A673 (cell line): ENCODE measurements around the gene BHMT.

Experiments
- EZH2 ChIP-seq: fragments of 200-600 bp; sonication (generic); IDR thresholded peaks from 2 replicates; pipeline ENCODE4 v1.6.1; 2017; ENCODE audit warnings: borderline replicate concordance, low read depth, mild to moderate bottlenecking, mixed read lengths, antibody characterized with exemption, low read length; ENCODE audit not compliant: poor library complexity, severe bottlenecking
- TF ChIP-seq, protein P1 (sequence below): fragments of 300-800, 200-600 bp; sonication (generic); conservative IDR thresholded peaks from 2 replicates; pipeline ENCODE4 v1.5.1; 2017; ENCODE audit warnings: low read depth, mild to moderate bottlenecking, antibody characterized with exemption, low read length, moderate library complexity, mixed read lengths

DNA sequence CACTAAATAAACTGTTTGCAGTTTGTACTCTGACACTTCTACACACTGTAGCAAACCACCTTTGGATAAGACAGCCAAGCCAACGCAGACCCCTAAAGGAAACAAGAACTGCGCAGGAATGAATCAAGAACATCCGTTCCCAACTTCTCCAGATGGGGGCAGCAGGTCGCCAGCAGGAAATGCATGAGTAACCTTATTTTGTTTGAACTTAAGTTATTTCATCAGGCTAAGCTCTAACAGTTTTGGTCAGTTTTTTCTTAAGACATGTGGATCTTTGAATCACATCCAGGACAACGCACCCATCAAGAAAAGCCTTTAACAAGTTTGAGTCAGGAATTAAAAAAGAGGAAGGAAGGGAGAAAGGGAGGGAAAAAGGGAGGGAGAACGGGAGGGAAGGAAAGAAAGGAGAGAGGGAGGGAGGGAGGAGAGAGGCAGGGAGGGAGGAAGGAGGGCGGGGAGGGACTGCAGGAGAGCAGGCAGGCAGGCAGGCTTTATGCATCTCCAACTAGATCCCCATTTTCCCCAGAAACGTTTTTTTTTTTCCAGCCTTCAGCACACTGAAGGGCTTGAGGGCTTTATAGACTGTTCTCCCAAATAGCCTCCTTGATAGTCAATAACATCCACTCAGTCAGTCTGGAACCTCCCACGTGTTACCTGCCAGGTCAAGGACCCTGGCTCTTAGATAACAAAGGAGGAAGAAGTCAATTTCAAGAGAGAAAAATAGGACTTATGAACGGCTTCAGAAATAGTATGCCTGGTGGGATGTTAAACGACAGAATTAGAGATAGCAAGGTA lies 22.2 kb downstream of the BHMT start:
- TF ChIP-seq, protein P1, sequence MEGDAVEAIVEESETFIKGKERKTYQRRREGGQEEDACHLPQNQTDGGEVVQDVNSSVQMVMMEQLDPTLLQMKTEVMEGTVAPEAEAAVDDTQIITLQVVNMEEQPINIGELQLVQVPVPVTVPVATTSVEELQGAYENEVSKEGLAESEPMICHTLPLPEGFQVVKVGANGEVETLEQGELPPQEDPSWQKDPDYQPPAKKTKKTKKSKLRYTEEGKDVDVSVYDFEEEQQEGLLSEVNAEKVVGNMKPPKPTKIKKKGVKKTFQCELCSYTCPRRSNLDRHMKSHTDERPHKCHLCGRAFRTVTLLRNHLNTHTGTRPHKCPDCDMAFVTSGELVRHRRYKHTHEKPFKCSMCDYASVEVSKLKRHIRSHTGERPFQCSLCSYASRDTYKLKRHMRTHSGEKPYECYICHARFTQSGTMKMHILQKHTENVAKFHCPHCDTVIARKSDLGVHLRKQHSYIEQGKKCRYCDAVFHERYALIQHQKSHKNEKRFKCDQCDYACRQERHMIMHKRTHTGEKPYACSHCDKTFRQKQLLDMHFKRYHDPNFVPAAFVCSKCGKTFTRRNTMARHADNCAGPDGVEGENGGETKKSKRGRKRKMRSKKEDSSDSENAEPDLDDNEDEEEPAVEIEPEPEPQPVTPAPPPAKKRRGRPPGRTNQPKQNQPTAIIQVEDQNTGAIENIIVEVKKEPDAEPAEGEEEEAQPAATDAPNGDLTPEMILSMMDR, result peak; percentile 86
- no peak for TF ChIP-seq EZH2
